Karpas-422 (cell line): ENCODE measurements around the gene LRP1B. TPM values are rescaled to one million over a fixed set of nuclear protein-coding genes. Genes with fewer than 3 reads are reported as not detected.

Experiments used
- DNase-seq: peaks from one replicate; pipeline ENCODE4 v3.0.0-alpha.2; 2015
- H2AFZ ChIP-seq: fragments of 200-600 bp; sonication (generic); 2 replicates; pipeline ENCODE4 v1.6.1; 2014; ENCODE audit warnings: antibody characterized with exemption, low read length, mixed read lengths
- H3K27ac ChIP-seq: fragments of 200-600 bp; sonication (generic); 2 replicates; pipeline ENCODE4 v1.5.1; 2014; ENCODE audit warnings: mild to moderate bottlenecking, low read length, moderate library complexity
- H3K27me3 ChIP-seq: fragments of 200-600 bp; sonication (generic); 2 replicates; pipeline ENCODE4 v1.6.1; 2014; ENCODE audit warnings: low read length, mixed read lengths
- H3K36me3 ChIP-seq: fragments of 200-600 bp; sonication (generic); 2 replicates; pipeline ENCODE4 v1.6.1; 2014; ENCODE audit warnings: low read length, mixed read lengths; ENCODE audit not compliant: insufficient read depth
- H3K4me1 ChIP-seq: fragments of 200-600 bp; sonication (generic); 2 replicates; pipeline ENCODE4 v1.6.1; 2014; ENCODE audit warnings: mild to moderate bottlenecking, low read length, mixed read lengths
- H3K4me2 ChIP-seq: fragments of 200-600 bp; sonication (generic); 2 replicates; pipeline ENCODE4 v1.6.1; 2014; ENCODE audit warnings: low read length, low read depth, mild to moderate bottlenecking; ENCODE audit not compliant: poor library complexity, severe bottlenecking
- H3K4me3 ChIP-seq: fragments of 200-600 bp; sonication (generic); 2 replicates; pipeline ENCODE4 v1.5.1; 2014; ENCODE audit warnings: mild to moderate bottlenecking, antibody characterized with exemption, low read length, mixed read lengths
- H3K79me2 ChIP-seq: fragments of 200-600 bp; sonication (generic); 2 replicates; pipeline ENCODE4 v1.6.1; 2014; ENCODE audit warnings: mild to moderate bottlenecking, low read length, mixed read lengths
- H3K9ac ChIP-seq: fragments of 200-600 bp; sonication (generic); 2 replicates; pipeline ENCODE4 v1.6.0; 2014; ENCODE audit warnings: low read length
- H3K9me2 ChIP-seq: fragments of 200-600 bp; sonication (generic), shearing (Covaris generic); replicated peaks from 2 replicates; pipeline ENCODE4 v1.6.0; 2014; ENCODE audit warnings: mild to moderate bottlenecking, low read length, moderate library complexity; ENCODE audit not compliant: insufficient read depth
- H3K9me3 ChIP-seq: fragments of 300-700, 200-600 bp; sonication (generic); 2 replicates; pipeline ENCODE4 v1.6.1; 2014; ENCODE audit warnings: low read length, mixed read lengths
- H4K20me1 ChIP-seq: fragments of 200-600 bp; sonication (generic); 2 replicates; pipeline ENCODE4 v1.6.1; 2014; ENCODE audit warnings: mild to moderate bottlenecking, antibody characterized with exemption, low read length, low read depth; ENCODE audit not compliant: insufficient read depth
- total RNA-seq: library from RNA; depleted of rRNA; stranded (reverse); fragments of >200 nt; shearing (Covaris generic); gene quantifications from 2 replicates; pipeline ENCODE4 v1.2.3, GENCODE V29; 2014; ENCODE audit warnings: low replicate concordance

LRP1B gene
- total RNA-seq, 1 experiment from 2014 or later, result not detected

- Histone ChIP-seq H3K79me2 (no peaks in the 10 kb centered on the region), H3K27ac (no peak overlapping the region), H2AFZ (no peak overlapping the region), H3K4me1 (no peaks in the 10 kb centered on the region), H4K20me1 (no peaks in the 10 kb centered on the region), H3K27me3 (no peaks in the 10 kb centered on the region), H3K9me3 (peaks cover 29% of the 10 kb centered on the region), H3K36me3 (no peaks in the 10 kb centered on the region), H3K9me2 (no peaks in the 10 kb centered on the region), H3K4me3 (no peak overlapping the region), H3K9ac (no peak overlapping the region), H3K4me2 (no peak overlapping the region)
- DNase-seq, result no peak
Measured at GRCh38 chr2:141329964-141330363, 800.9 kb downstream of the LRP1B start.

- no peaks in the 10 kb centered on the region for H3K4me1 ChIP-seq
Measured at GRCh38 chr2:141323571-141323970, 807.2 kb downstream of the LRP1B start.

DNA sequence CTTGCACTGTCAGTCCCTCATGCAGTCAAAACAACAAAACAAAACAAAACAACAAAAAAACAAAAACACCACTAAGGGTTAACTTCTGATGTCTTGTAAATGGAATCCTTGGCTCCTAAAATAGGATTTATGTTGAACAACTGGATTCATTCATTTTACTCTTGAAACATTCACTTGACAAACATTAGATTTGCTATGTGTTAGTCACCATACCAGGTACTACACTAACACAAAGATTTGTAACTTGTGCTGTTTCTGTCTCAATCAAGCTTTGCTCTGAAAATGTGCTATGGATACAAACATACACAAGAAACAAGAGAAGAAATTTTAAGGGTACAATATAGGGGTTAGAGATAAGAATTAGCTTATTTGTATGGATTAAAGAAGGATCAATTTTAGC is 812.8 kb downstream of the LRP1B start:
- Histone ChIP-seq H4K20me1 (no peaks in the 10 kb centered on the region), H3K27me3 (no peaks in the 10 kb centered on the region), H3K9me2 (no peaks in the 10 kb centered on the region), H3K9ac (no peak overlapping the region), H3K9me3 (peaks cover 12% of the 10 kb centered on the region; the same call in 1 of the 2 replicates), H3K36me3 (no peaks in the 10 kb centered on the region), H3K27ac (no peak overlapping the region), H3K79me2 (no peaks in the 10 kb centered on the region), H2AFZ (no peak overlapping the region), H3K4me1 (no peaks in the 10 kb centered on the region), H3K4me2 (no peak overlapping the region), H3K4me3 (no peak overlapping the region)
- DNase-seq, result no peak

More at GRCh38 chr2:141323571-141323970, 807.2 kb downstream of the LRP1B start:
- no peaks in the 10 kb centered on the region for H3K27me3 ChIP-seq
- no peak overlapping the region for H3K4me3 ChIP-seq
- H4K20me1 ChIP-seq, result no peaks in the 10 kb centered on the region
- H3K4me2 ChIP-seq, result no peak overlapping the region
- H3K27ac ChIP-seq, result no peak overlapping the region
- H2AFZ ChIP-seq, result no peak overlapping the region
- H3K9me3 ChIP-seq, result peaks cover 17% of the 10 kb centered on the region
- H3K9ac ChIP-seq, result no peak overlapping the region
- no peak for DNase-seq
- H3K9me2 ChIP-seq, result no peaks in the 10 kb centered on the region
- H3K79me2 ChIP-seq, result no peaks in the 10 kb centered on the region
- no peaks in the 10 kb centered on the region for H3K36me3 ChIP-seq

- Histone ChIP-seq H3K27me3 (no peaks in the 10 kb centered on the region), H3K9ac (no peak overlapping the region), H3K9me3 (peaks cover 12% of the 10 kb centered on the region; the same call in 1 of the 2 replicates), H3K9me2 (no peaks in the 10 kb centered on the region), H3K4me2 (no peak overlapping the region), H2AFZ (no peak overlapping the region), H3K27ac (no peak overlapping the region), H3K4me3 (no peak overlapping the region), H3K79me2 (no peaks in the 10 kb centered on the region), H4K20me1 (no peaks in the 10 kb centered on the region), H3K36me3 (no peaks in the 10 kb centered on the region), H3K4me1 (no peaks in the 10 kb centered on the region)
- no peak for DNase-seq
Measured at GRCh38 chr2:141316606-141317005, 814.2 kb downstream of the LRP1B start.

- Histone ChIP-seq H3K4me1 (no peaks in the 10 kb centered on the region), H3K79me2 (no peaks in the 10 kb centered on the region), H3K9me3 (peaks cover 12% of the 10 kb centered on the region; the same call in 1 of the 2 replicates), H4K20me1 (no peaks in the 10 kb centered on the region), H3K36me3 (no peaks in the 10 kb centered on the region), H3K27me3 (no peaks in the 10 kb centered on the region), H3K9ac (no peak overlapping the region), H3K4me3 (no peak overlapping the region), H3K27ac (no peak overlapping the region), H3K9me2 (no peaks in the 10 kb centered on the region), H2AFZ (no peak overlapping the region), H3K4me2 (no peak overlapping the region)
- DNase-seq, result no peak
Measured at GRCh38 chr2:141316103-141316502, 814.7 kb downstream of the LRP1B start.

- no peaks in the 10 kb centered on the region for H3K27me3 ChIP-seq
- no peaks in the 10 kb centered on the region for H3K4me1 ChIP-seq
- no peaks in the 10 kb centered on the region for H3K9me2 ChIP-seq
- H3K9ac ChIP-seq, result no peak overlapping the region
- no peaks in the 10 kb centered on the region for H3K36me3 ChIP-seq
- no peaks in the 10 kb centered on the region for H4K20me1 ChIP-seq
- no peak overlapping the region for H3K4me2 ChIP-seq
- no peak overlapping the region for H2AFZ ChIP-seq
- no peak overlapping the region for H3K4me3 ChIP-seq
- H3K79me2 ChIP-seq, result no peaks in the 10 kb centered on the region
- peaks cover 18% of the 10 kb centered on the region; the same call in 1 of the 2 replicates for H3K9me3 ChIP-seq
- no peak overlapping the region for H3K27ac ChIP-seq
- no peak for DNase-seq
Measured at GRCh38 chr2:141313972-141314371, 816.8 kb downstream of the LRP1B start.

DNA sequence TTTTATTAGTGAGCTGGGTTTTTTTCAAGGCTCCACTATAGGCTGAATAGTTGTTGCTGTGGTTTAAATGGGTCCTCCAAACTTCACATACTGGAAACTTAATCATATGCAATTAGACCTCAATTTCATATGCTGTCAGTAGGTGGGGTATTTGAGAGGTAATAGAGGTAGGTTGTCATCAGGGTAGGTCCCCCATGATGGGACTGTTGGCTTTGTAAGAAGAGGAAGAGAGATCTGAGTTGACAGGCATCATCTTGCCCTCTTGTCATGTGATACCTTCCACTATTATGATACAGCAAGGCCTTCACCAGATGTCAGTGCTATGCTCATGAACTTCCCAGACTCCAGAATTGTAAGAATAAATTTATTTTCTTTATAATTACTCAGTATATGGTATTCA is 819.4 kb downstream of the LRP1B start:
- no peaks in the 10 kb centered on the region for H4K20me1 ChIP-seq
- no peak for DNase-seq

GRCh38 chr2:141306368-141306767 is 824.4 kb downstream of the LRP1B start:
- no peaks in the 10 kb centered on the region for H3K9me2 ChIP-seq
- no peaks in the 10 kb centered on the region for H3K27me3 ChIP-seq
- peaks cover 31% of the 10 kb centered on the region for H3K9me3 ChIP-seq
- no peak overlapping the region for H3K27ac ChIP-seq
- H3K79me2 ChIP-seq, result no peaks in the 10 kb centered on the region
- no peak for DNase-seq
- no peak overlapping the region for H2AFZ ChIP-seq
- no peak overlapping the region for H3K9ac ChIP-seq
- no peaks in the 10 kb centered on the region for H3K4me1 ChIP-seq
- no peaks in the 10 kb centered on the region for H3K36me3 ChIP-seq
- H4K20me1 ChIP-seq, result no peaks in the 10 kb centered on the region
- H3K4me3 ChIP-seq, result no peak overlapping the region
- no peak overlapping the region for H3K4me2 ChIP-seq

More for the DNA sequence above, 819.4 kb downstream of the LRP1B start:
- Histone ChIP-seq H3K4me3 (no peak overlapping the region), H3K9ac (no peak overlapping the region), H3K36me3 (no peaks in the 10 kb centered on the region), H2AFZ (no peak overlapping the region), H3K27me3 (no peaks in the 10 kb centered on the region), H3K27ac (no peak overlapping the region), H3K79me2 (no peaks in the 10 kb centered on the region), H3K9me2 (no peaks in the 10 kb centered on the region), H3K4me2 (no peak overlapping the region), H3K9me3 (peaks cover 24% of the 10 kb centered on the region), H3K4me1 (no peaks in the 10 kb centered on the region)

- DNase-seq, result no peak
- Histone ChIP-seq H3K79me2 (no peaks in the 10 kb centered on the region), H2AFZ (no peak overlapping the region), H3K27ac (no peak overlapping the region), H3K9me3 (peaks cover 18% of the 10 kb centered on the region), H4K20me1 (no peaks in the 10 kb centered on the region), H3K4me1 (no peaks in the 10 kb centered on the region), H3K27me3 (no peaks in the 10 kb centered on the region), H3K4me3 (no peak overlapping the region), H3K9ac (no peak overlapping the region), H3K36me3 (no peaks in the 10 kb centered on the region), H3K9me2 (no peaks in the 10 kb centered on the region), H3K4me2 (no peak overlapping the region)
Measured at GRCh38 chr2:141301551-141301950, 829.3 kb downstream of the LRP1B start.
